HG03095 (cell line): ENCODE data around the gene OR2A12.
"Not testable (repeated sequence)": the region's sequence is repeated elsewhere in the genome, so short reads cannot be mapped to it uniquely, and the experiment has no call there.

Source experiments
- ATAC-seq: cut with Tn5 transposase; IDR thresholded peaks from one replicate; pipeline ENCODE4 v1.9.1; 2021; ENCODE audit warnings: moderate library complexity; ENCODE audit not compliant: unreplicated experiment

The OR2A12 gene

GRCh38 chr7:144085978-144086377, at the start of gene OR2A12:
TSS of gene OR2A12 (plus strand) at chr7:144086278. CDS start at chr7:144095108, 8,830 bp downstream.
- ATAC-seq, result no peak

GRCh38 chr7:144036302-144036885, 49.7 kb upstream of the OR2A12 start:
- no peak for ATAC-seq

- ATAC-seq, result no peak
Measured at GRCh38 chr7:144037414-144038035, 48.6 kb upstream of the OR2A12 start.

- ATAC-seq, result no peak
Measured at GRCh38 chr7:144038887-144039286, 47.2 kb upstream of the OR2A12 start.

- ATAC-seq, result no peak
Measured at GRCh38 chr7:144048648-144049047, 37.4 kb upstream of the OR2A12 start, which contains the start of gene OR2A5. TSS of gene OR2A5 (plus strand) at chr7:144048948. CDS start at chr7:144050402, 1,454 bp downstream.

GRCh38 chr7:144049491-144049890, 36.6 kb upstream of the OR2A12 start:
- ATAC-seq, result no peak

- ATAC-seq, result no peak
Measured at GRCh38 chr7:144050093-144050492, 36.0 kb upstream of the OR2A12 start.

- not testable (repeated sequence) for ATAC-seq
Measured at GRCh38 chr7:144050884-144051283, 35.2 kb upstream of the OR2A12 start.

- no peak for ATAC-seq
Measured at GRCh38 chr7:144057954-144058353, 28.1 kb upstream of the OR2A12 start.

GRCh38 chr7:144063710-144064109, 22.4 kb upstream of the OR2A12 start:
- ATAC-seq, result no peak

GRCh38 chr7:144069511-144069910, 16.6 kb upstream of the OR2A12 start, which contains the start of gene OR2A25:
TSS of gene OR2A25 (plus strand) at chr7:144069811. CDS start at chr7:144074220, 4,409 bp downstream.
- ATAC-seq, result no peak

- ATAC-seq, result no peak
Measured at GRCh38 chr7:144069953-144070352, 16.1 kb upstream of the OR2A12 start.

- no peak for ATAC-seq
Measured at GRCh38 chr7:144074374-144074773, 11.7 kb upstream of the OR2A12 start.

GRCh38 chr7:144086730-144087129, 652 bp downstream of the OR2A12 start:
- no peak for ATAC-seq

GRCh38 chr7:144087230-144087629, 1.2 kb downstream of the OR2A12 start:
- ATAC-seq, result no peak

- no peak for ATAC-seq
Measured at GRCh38 chr7:144090667-144091066, 4.6 kb downstream of the OR2A12 start.

- ATAC-seq, result no peak
Measured at GRCh38 chr7:144098776-144099175, 12.7 kb downstream of the OR2A12 start.

- ATAC-seq, result no peak
Measured at GRCh38 chr7:144100607-144101006, 14.5 kb downstream of the OR2A12 start.

GRCh38 chr7:144102041-144102440, 16.0 kb downstream of the OR2A12 start:
- no peak for ATAC-seq

GRCh38 chr7:144105211-144105610, 19.1 kb downstream of the OR2A12 start:
- ATAC-seq, result no peak

GRCh38 chr7:144109283-144109682, 23.2 kb downstream of the OR2A12 start, which contains the start of gene OR2A2:
TSS of gene OR2A2 (plus strand) at chr7:144109583. CDS start at chr7:144109583, 0 bp downstream.
- ATAC-seq, result no peak

- no peak for ATAC-seq
Measured at GRCh38 chr7:144110272-144110671, 24.2 kb downstream of the OR2A12 start.
